ENCODE data around the gene MATK.
"Not testable (repeated sequence)": the region's sequence is repeated elsewhere in the genome, so short reads cannot be mapped to it uniquely, and the experiment has no call there.

MATK gene

GRCh38 chr19:3821857-3822364, 35.7 kb upstream of the MATK start:
- H3K4me3 ChIP-seq (ENCODE audit: low read length): no peak overlapping the region
- DNase-seq (ENCODE audit: low read depth): peak; percentile 15
- peak; percentile 81 for TF ChIP-seq CTCF (conservative IDR thresholded peaks at IDR 0.05; ENCODE audit: low read length)

GRCh38 chr19:3821156-3821555, 35.0 kb upstream of the MATK start:
- TF ChIP-seq CTCF (conservative IDR thresholded peaks at IDR 0.05; ENCODE audit: low read length): no peak
- no peak overlapping the region for H3K4me3 ChIP-seq (ENCODE audit: low read length)
- DNase-seq (ENCODE audit: low read depth): no peak

GRCh38 chr19:3819989-3820388, 33.8 kb upstream of the MATK start:
- TF ChIP-seq CTCF (conservative IDR thresholded peaks at IDR 0.05; ENCODE audit: low read length): no peak
- DNase-seq (ENCODE audit: low read depth): no peak
- no peak overlapping the region for H3K4me3 ChIP-seq (ENCODE audit: low read length)

GRCh38 chr19:3818918-3819317, 32.7 kb upstream of the MATK start:
- TF ChIP-seq CTCF (conservative IDR thresholded peaks at IDR 0.05; ENCODE audit: low read length): no peak
- no peak overlapping the region for H3K4me3 ChIP-seq (ENCODE audit: low read length)
- no peak for DNase-seq (ENCODE audit: low read depth)

GRCh38 chr19:3818466-3818865, 32.3 kb upstream of the MATK start:
- TF ChIP-seq CTCF (conservative IDR thresholded peaks at IDR 0.05; ENCODE audit: low read length): no peak
- DNase-seq (ENCODE audit: low read depth): peak; percentile 16
- H3K4me3 ChIP-seq (ENCODE audit: low read length): no peak overlapping the region

- no peak for TF ChIP-seq CTCF (conservative IDR thresholded peaks at IDR 0.05; ENCODE audit: low read length)
- no peak overlapping the region for H3K4me3 ChIP-seq (ENCODE audit: low read length)
- DNase-seq (ENCODE audit: low read depth): no peak
Observed at GRCh38 chr19:3817761-3818160, 31.6 kb upstream of the MATK start.

GRCh38 chr19:3816566-3817218, 30.5 kb upstream of the MATK start:
- TF ChIP-seq CTCF (conservative IDR thresholded peaks at IDR 0.05; ENCODE audit: low read length): no peak
- DNase-seq (ENCODE audit: low read depth): no peak
- H3K4me3 ChIP-seq (ENCODE audit: low read length): no peak overlapping the region

GRCh38 chr19:3816148-3816547, 30.0 kb upstream of the MATK start:
- not testable (repeated sequence) for H3K4me3 ChIP-seq (ENCODE audit: low read length); DNase-seq (ENCODE audit: low read depth)
